ENCODE data around the gene SRRM2. TPM values are rescaled to one million over a fixed set of nuclear protein-coding genes. Genes with fewer than 3 reads are reported as not detected.

SRRM2 gene
- total and polyA plus RNA-seq, 5 experiments from 2014 or later: 25.5 to 965 (median 110) TPM

- peaks cover 1 to 14% (median 4%) of the 10 kb centered on the region in 5 donors for H3K27me3 Mint-ChIP-seq
These were observed 33.8 kb downstream of the SRRM2 start for GRCh38 chr16:2786061-2786825.

DNA sequence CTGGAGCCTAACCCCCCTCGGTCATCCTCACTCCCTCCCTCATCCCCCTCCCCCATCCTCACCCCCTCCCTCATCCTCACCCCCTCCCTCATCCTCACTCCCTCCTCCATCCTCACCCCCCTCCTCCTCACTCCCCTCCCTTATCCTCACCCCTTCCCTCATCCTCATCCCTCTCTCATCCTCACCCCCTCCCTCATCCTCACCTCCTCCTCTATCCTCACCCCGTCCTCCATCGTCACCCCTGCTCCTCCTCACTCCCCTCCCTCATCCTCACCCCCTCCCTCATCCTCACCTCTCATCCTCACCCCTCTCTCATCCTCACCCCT, 34.4 kb downstream of the SRRM2 start:
- H3K27me3 Mint-ChIP-seq: peaks cover 2 to 18% (median 4%) of the 10 kb centered on the region in 5 donors
- H3K4me3 Mint-ChIP-seq: peak overlapping the region in 2 of 10 donors; percentile 33 to 92
- no peaks in the 10 kb centered on the region for H3K9me3 Mint-ChIP-seq
- peaks cover 3 to 15% (median 11%) of the 10 kb centered on the region in 4 donors for H3K4me1 Mint-ChIP-seq
- H3K27ac Mint-ChIP-seq: no peak overlapping the region
- H3K36me3 Mint-ChIP-seq: no peaks in the 10 kb centered on the region
- POLR2A ChIA-PET: no interaction called here
- no peak for DNase-seq
- ATAC-seq: no peak

More at GRCh38 chr16:2786061-2786825, 33.8 kb downstream of the SRRM2 start:
- ATAC-seq: no peak
- no peaks in the 10 kb centered on the region for H3K36me3 Mint-ChIP-seq
- H3K4me3 Mint-ChIP-seq: peak overlapping the region; percentile 7 to 92 (median 54)
- POLR2A ChIA-PET: interaction anchor here (1.9 to 4.7 kb wide), 2 partner anchors 10 to 34 kb away, joined by 9 to 30 read pairs; partner anchors contain the start of genes ELOB and SRRM2
- peaks cover 3 to 15% (median 11%) of the 10 kb centered on the region in 4 donors for H3K4me1 Mint-ChIP-seq
- no peaks in the 10 kb centered on the region for H3K9me3 Mint-ChIP-seq
- peak overlapping the region in 5 of 10 donors; percentile 14 to 67 (median 32) for H3K27ac Mint-ChIP-seq
- DNase-seq: no peak

GRCh38 chr16:2787406-2787805, 35.0 kb downstream of the SRRM2 start, which contains the start of gene PRSS33:
TSS of gene PRSS33 (minus strand) at chr16:2787560. CDS start at chr16:2786547, 1,013 bp downstream.
- DNase-seq: no peak
- peaks cover 3 to 14% (median 11%) of the 10 kb centered on the region in 4 donors for H3K4me1 Mint-ChIP-seq
- H3K4me3 Mint-ChIP-seq: peak within 1 kb of the TSS in 5 of 10 donors; percentile 11 to 92 (median 53)
- H3K36me3 Mint-ChIP-seq: no peaks in the 10 kb centered on the region
- no peak for ATAC-seq
- POLR2A ChIA-PET: interaction anchor here (0.7 to 0.9 kb wide), 2 partner anchors 9 to 69 kb away, joined by 3 read pairs; no protein-coding TSS in a partner anchor
- H3K27ac Mint-ChIP-seq: peak within 1 kb of the TSS in 4 of 10 donors; percentile 52 to 89 (median 64)
- peaks cover 4 to 24% (median 7%) of the 10 kb centered on the region in 5 donors for H3K27me3 Mint-ChIP-seq
- no peaks in the 10 kb centered on the region for H3K9me3 Mint-ChIP-seq

DNA sequence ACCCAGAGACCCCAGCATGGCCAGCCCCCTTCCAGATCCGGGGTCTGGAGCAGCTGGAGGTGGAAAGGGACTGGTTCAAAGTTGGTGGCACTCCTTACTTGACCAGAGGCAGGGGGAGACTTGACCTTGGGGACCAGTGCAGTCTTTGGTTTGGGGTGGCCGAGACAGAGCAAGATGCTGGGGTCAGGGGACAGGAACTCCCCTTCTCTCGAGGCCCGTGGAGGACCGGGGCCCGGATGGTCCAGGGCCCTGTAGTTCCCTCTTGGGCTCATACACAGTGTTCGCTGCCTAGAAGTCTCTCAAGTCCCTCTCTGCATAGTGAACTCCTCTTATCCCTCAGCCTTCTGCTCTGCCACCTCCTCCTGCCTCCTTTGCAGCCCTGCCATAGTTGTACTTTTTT, 35.5 kb downstream of the SRRM2 start:
- Mint-ChIP-seq H3K36me3 (no peaks in the 10 kb centered on the region), H3K27me3 (peaks cover 5 to 26% (median 9%) of the 10 kb centered on the region in 5 donors), H3K4me3 (peak overlapping the region in 1 of 10 donors; percentile 24), H3K27ac (peak overlapping the region in 1 of 10 donors; percentile 89), H3K4me1 (peaks cover 3 to 14% (median 10%) of the 10 kb centered on the region in 4 donors), H3K9me3 (no peaks in the 10 kb centered on the region)
- DNase-seq: no peak
- ATAC-seq: no peak
- POLR2A ChIA-PET: interaction anchor here (0.7 to 0.9 kb wide), 2 partner anchors 10 to 70 kb away, joined by 3 read pairs; no protein-coding TSS in a partner anchor

DNA sequence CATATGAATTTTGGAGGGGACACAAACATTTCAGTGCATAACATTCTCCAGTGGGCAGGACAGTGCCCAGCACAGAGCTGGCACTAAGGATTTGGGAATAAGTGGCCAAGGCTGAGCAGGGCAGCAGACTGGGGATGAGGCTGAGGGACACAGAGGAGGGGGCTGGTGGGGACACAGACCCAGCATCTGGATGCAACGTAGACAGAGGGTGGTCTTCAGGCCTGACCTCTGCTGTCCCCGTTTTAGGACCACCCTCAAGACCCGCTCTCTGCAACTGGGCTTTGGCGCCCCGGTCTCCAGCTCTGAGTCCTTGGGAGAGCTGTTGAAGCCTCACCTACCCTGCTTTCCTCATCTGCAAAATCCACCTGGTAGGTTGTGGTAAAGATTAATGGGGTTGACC, 38.2 kb downstream of the SRRM2 start:
- DNase-seq: no peak
- H3K9me3 Mint-ChIP-seq: no peaks in the 10 kb centered on the region
- peaks cover 0 to 11% (median 7%) of the 10 kb centered on the region in 4 donors for H3K4me1 Mint-ChIP-seq
- no peaks in the 10 kb centered on the region for H3K36me3 Mint-ChIP-seq
- peaks cover 10 to 46% (median 24%) of the 10 kb centered on the region in 5 donors for H3K27me3 Mint-ChIP-seq
- POLR2A ChIA-PET: no interaction called here
- ATAC-seq: no peak
- H3K4me3 Mint-ChIP-seq: no peak overlapping the region
- no peak overlapping the region for H3K27ac Mint-ChIP-seq

DNA sequence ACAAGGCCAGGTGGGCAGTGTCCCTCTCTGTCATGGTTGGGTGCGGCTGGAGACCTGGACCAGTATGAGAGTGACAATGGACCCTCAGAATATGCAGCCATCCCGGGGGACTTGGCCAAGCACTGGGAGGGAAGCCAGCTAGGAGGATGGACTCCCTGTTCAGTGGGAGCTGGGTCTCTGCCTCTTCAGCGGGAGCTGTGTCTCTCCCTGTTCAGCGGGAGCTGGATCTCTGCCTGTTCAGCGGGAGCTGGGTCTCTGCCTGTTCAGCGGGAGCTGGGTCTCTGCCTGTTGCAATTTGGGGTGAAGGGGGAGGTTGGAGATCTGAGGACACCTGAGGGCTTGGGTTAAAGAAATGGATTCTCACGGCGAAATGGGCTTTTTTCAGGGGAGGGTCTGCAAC, 38.7 kb downstream of the SRRM2 start:
- no peak for ATAC-seq
- Mint-ChIP-seq H3K27me3 (peaks cover 13 to 46% (median 24%) of the 10 kb centered on the region in 5 donors), H3K9me3 (no peaks in the 10 kb centered on the region), H3K36me3 (no peaks in the 10 kb centered on the region), H3K4me1 (peaks cover 0 to 11% (median 3%) of the 10 kb centered on the region in 4 donors), H3K27ac (peak overlapping the region in 1 of 10 donors; percentile 67), H3K4me3 (no peak overlapping the region)
- POLR2A ChIA-PET: no interaction called here
- DNase-seq: no peak

DNA sequence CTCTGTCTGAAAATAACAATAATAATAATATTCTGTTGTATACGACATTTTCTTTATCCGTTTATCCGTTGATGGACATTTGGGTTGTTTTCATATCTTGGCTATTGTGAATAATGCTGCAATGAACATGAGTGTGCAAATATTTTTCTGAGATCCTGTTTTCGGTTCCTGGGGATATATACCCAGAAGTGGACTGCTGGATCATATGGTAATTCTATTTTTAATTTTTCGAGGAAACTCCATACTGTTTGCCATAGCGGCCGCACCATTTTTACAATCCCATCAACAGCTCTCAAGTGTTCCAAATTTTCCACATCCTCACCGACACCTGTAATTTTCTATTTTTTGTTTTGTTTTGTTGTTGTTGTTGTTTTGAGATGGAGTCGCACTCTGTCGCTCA, 40.5 kb downstream of the SRRM2 start:
- Mint-ChIP-seq H3K36me3 (no peaks in the 10 kb centered on the region), H3K4me1 (peaks cover 0 to 6% (median 0%) of the 10 kb centered on the region in 4 donors), H3K9me3 (no peaks in the 10 kb centered on the region), H3K27ac (no peak overlapping the region), H3K4me3 (no peak overlapping the region), H3K27me3 (peaks cover 17 to 46% (median 24%) of the 10 kb centered on the region in 5 donors)
- POLR2A ChIA-PET: no interaction called here
- DNase-seq (no peak), ATAC-seq (no peak)

GRCh38 chr16:2795395-2796143, 43.1 kb downstream of the SRRM2 start:
- H3K4me1 Mint-ChIP-seq: peaks cover 0 to 4% (median 0%) of the 10 kb centered on the region in 4 donors

GRCh38 chr16:2798723-2799204, 46.3 kb downstream of the SRRM2 start:
- POLR2A ChIA-PET: no interaction called here
- peaks cover 0 to 9% (median 0%) of the 10 kb centered on the region in 3 donors for H3K36me3 Mint-ChIP-seq
- peaks cover 0 to 12% (median 2%) of the 10 kb centered on the region in 9 donors for H3K9me3 Mint-ChIP-seq
- no peak overlapping the region for H3K27ac Mint-ChIP-seq
- ATAC-seq: no peak
- H3K4me1 Mint-ChIP-seq: peaks cover 0 to 4% (median 0%) of the 10 kb centered on the region in 4 donors
- DNase-seq: no peak
- peaks cover 7 to 16% (median 10%) of the 10 kb centered on the region in 5 donors for H3K27me3 Mint-ChIP-seq
- H3K4me3 Mint-ChIP-seq: no peak overlapping the region

More at GRCh38 chr16:2795395-2796143, 43.1 kb downstream of the SRRM2 start:
- Mint-ChIP-seq H3K27ac (no peak overlapping the region), H3K36me3 (no peaks in the 10 kb centered on the region), H3K9me3 (no peaks in the 10 kb centered on the region), H3K4me3 (no peak overlapping the region), H3K27me3 (peaks cover 15 to 40% (median 24%) of the 10 kb centered on the region in 5 donors)
- DNase-seq: no peak
- POLR2A ChIA-PET: no interaction called here
- no peak for ATAC-seq

DNA sequence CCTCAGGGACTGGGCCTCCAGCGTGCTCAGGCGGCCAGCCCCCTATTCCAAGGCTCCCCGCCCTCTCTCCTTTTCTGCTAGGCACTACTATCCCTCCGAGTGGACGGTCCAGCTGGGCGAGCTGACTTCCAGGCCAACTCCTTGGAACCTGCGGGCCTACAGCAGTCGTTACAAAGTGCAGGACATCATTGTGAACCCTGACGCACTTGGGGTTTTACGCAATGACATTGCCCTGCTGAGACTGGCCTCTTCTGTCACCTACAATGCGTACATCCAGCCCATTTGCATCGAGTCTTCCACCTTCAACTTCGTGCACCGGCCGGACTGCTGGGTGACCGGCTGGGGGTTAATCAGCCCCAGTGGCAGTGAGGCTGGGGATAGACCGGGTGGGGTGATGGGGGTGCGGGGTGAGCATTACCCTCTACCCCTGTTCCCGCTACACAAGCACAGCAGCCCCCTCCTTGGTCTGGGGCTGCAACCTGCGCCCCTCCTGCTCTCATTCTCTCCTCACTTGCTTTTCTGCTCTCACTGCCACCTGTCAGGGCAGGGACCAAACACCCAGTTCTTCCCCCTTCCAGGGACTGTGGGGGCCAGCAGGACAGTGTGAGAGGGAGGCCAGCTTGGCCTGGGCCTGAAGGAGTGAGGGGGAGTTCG, 46.9 kb downstream of the SRRM2 start:
- ATAC-seq (no peak), DNase-seq (no peak)
- Mint-ChIP-seq H3K27me3 (peaks cover 5 to 16% (median 10%) of the 10 kb centered on the region in 5 donors), H3K27ac (no peak overlapping the region), H3K4me1 (peaks cover 0 to 4% (median 0%) of the 10 kb centered on the region in 4 donors), H3K9me3 (peaks cover 0 to 18% (median 7%) of the 10 kb centered on the region in 9 donors), H3K36me3 (peaks cover 0 to 13% (median 2%) of the 10 kb centered on the region in 3 donors), H3K4me3 (no peak overlapping the region)
- POLR2A ChIA-PET: no interaction called here

DNA sequence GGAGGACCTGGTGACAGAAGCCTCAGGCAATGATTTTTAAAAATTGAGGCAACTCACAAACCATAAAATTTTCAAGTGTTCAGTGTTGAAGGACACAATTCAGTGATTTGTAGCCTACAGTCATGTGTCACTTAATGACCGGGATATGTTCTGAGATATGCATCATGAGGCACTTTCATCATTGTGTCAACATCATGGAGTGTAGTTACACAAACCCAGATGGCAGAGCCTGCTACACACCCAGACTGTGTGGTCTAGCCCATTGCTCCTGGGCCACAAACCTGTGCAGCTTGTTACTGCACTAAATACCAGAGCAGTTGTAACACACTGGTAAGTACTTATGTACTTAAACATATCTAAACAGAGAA, 47.4 kb downstream of the SRRM2 start:
- Mint-ChIP-seq H3K36me3 (peaks cover 0 to 13% (median 3%) of the 10 kb centered on the region in 3 donors), H3K27ac (no peak overlapping the region), H3K27me3 (peaks cover under 1 to 12% (median 7%) of the 10 kb centered on the region in 5 donors), H3K4me1 (no peaks in the 10 kb centered on the region), H3K4me3 (no peak overlapping the region), H3K9me3 (peaks cover 0 to 22% (median 9%) of the 10 kb centered on the region in 9 donors)
- POLR2A ChIA-PET: interaction anchor here (0.7 kb wide), 2 partner anchors 726 to 1595 kb away, joined by 3 to 10 read pairs; no protein-coding TSS in a partner anchor
- DNase-seq (no peak), ATAC-seq (no peak)
